Measurements from ENCODE around the gene HNF1A. TPM values are rescaled to one million over a fixed set of nuclear protein-coding genes. Genes with fewer than 3 reads are reported as not detected.
"Not testable (repeated sequence)": the region's sequence is repeated elsewhere in the genome, so short reads cannot be mapped to it uniquely, and the experiment has no call there.

HNF1A gene
- total RNA-seq, 1 experiment from 2014 or later: not detected

DNA sequence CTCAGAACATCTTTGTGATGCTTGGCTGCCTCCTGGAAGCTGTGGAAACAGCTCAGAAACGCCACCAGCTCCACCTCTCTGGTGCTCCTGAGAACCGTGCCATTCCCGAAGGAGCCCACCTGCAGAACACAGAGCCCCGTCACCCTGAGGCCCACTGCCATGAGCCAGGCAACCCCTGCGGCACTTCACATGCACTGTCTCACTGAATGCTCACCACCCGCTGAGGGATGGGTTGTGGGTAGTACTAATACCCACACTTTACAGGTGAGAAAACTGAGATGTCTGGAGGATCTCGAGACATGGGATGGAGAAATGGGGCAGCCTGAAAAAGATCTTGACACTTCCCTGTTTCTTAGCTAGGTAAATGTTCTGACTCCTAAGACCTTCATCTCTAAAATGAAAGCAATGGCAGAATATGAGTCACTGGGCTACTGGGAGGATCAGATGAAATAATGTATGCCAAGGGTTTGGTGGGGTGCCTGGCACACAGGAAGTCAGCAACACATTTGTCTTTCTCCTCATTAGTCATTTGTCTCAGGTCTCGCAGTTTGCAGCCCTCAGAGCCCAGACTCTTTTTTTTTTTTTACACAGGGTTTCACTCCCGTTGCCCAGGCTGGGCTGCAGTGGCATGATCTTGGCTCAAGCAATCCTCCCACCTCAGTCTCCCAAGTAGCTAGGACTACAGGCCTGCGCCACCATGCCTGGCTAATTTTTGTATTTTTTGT, 55.4 kb downstream of the HNF1A start:
- DNase-seq (ENCODE audit: low spot score): no peak
- in situ Hi-C loops (cut with HindIII; ENCODE audit: low sequenced_read_pairs): no loop called here

DNA sequence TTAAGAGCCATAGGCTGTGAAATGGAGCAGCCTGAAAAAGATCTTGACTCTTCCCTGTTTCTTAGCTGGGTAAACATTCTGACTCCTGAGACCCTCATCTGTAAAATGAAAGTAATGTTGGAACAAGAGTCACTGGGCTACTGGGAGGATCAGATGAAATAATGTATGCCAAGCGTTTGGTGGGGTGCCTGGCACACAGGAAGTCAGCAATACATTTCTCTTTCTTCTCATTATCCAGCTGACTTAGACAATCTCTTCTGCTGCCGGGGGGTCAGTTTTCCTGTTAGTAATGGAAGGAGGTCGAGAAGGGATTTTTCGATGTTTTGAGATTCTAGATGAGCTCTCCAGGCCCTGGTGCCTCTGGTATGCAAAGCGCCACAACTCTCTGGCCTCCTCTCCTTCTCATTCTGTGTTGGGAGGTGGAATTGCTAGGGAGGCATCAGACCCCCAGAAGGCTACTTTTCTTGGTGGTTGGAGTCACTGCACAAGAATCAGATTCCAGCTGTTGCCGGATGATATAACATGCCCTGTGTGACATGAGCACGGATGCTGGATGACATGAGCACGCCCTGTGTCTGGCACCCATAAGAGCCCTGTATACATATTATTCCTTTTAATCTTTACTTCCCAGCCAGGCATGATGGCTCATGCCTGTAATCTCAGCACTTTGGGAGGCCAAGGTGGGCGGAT, 56.4 kb downstream of the HNF1A start:
- in situ Hi-C loops (cut with HindIII; ENCODE audit: low sequenced_read_pairs): no loop called here
- no peak for DNase-seq (ENCODE audit: low spot score)

- no peak for DNase-seq (ENCODE audit: low spot score)
- in situ Hi-C loops (cut with HindIII; ENCODE audit: low sequenced_read_pairs): no loop called here
Observed at GRCh38 chr12:121036810-121037326, 58.5 kb downstream of the HNF1A start.

DNA sequence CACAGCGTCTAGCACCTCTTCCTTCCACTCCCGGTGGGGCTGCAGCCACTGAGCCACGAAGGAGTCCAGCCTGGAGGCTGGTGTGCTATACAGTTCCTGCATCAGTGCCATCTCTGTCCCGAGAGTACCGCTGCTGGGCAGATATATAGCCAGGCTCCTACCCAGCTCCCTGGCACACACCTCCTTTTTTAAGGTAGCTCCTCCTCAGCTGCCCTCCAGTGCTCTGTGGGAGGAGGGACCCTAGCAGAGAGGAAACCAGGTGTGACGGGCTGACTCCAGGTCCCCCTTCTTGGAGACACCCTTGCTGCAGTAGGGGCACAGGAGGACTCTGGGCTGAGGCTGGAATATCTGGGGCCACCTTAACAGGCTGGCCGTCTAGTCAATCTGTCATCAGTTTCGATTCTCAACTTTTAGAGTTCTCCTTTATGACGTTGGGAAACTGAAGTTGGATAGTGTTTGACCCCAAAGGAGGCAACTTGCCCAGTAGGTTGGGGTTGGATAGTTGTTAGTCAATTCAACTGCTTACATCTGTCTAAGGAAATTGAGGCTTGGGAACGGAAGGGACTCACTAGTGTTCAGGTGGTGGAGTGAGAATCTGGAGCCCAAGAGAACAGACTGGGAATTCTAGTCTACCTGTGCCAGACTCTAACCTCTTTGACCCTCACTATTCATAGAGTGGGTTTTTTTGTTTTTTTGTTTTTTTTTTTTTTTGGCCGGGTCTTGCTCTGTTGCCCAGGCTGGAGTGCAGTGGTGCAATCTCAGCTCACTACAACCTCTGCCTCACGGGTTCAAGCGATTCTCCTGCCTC, 60.7 kb downstream of the HNF1A start, which contains the start of gene OASL:
OASL (minus strand) TSS at position 386 of the 808 bp plus-strand sequence; CDS start at position 111, 275 bp downstream.
- DNase-seq (ENCODE audit: low spot score): no peak
- in situ Hi-C loops (cut with HindIII; ENCODE audit: low sequenced_read_pairs): no loop called here

DNA sequence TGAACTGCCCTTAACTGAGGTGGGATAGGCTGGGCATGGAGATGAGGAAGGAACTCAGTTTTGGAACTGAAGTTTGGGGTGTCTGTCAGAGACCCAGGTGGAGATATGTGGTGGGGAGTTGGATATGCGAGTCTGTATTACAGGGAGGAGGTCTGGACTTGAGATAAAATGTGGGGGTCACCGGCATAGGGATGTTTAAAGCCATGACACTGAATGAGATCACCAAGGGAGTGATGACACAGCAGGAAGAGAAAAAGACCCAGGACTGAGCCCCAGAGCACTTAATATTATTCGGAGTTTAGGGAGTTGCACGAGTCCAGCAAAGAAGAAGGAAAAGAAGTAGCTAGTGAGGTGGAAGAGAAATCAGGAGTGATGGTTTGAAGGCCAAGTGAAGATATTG, 64.7 kb downstream of the HNF1A start:
- in situ Hi-C loops (cut with HindIII; ENCODE audit: low sequenced_read_pairs): no loop called here
- DNase-seq (ENCODE audit: low spot score): no peak

GRCh38 chr12:121047400-121047799, 69.1 kb downstream of the HNF1A start:
- DNase-seq (ENCODE audit: low spot score); in situ Hi-C loops (cut with HindIII; ENCODE audit: low sequenced_read_pairs): not testable (repeated sequence)

DNA sequence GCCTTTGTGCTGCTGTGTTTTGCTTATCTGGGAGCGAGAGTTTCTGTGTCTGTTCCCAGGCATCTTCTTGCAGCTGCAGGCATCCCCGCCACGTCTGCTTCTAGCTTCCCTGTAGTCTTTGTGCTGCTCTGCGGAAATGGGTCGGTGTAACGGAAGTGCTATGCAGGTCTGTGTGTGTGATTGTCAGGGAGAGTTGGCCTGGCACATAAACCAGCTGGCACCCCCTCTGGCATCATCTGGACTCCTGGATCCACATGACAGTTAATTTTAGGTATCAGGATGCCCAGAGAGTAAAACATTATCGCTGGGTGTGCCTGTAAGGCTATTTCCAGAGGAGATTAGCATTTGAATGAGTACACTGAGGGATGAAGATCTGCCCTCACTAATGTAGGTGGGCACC, 70.1 kb downstream of the HNF1A start:
- in situ Hi-C loops (cut with HindIII; ENCODE audit: low sequenced_read_pairs): no loop called here
- DNase-seq (ENCODE audit: low spot score): no peak

GRCh38 chr12:121050725-121051124, 72.4 kb downstream of the HNF1A start:
- peak; percentile 15 for DNase-seq (ENCODE audit: low spot score)
- in situ Hi-C loops (cut with HindIII; ENCODE audit: low sequenced_read_pairs): no loop called here

Other genes starting within 250 kb of the HNF1A start
- 12.0 and 12.2 TPM in 2 replicates for gene SPPL3, start 74.2 kb upstream of the HNF1A start, total RNA-seq (2014; rRNA removed; shearing (Covaris generic))
- 22.2 and 37.1 TPM in 2 replicates for gene C12orf43, start 37.9 kb downstream of the HNF1A start, total RNA-seq (2014; rRNA removed; shearing (Covaris generic))
- not detected in 2 replicates for gene OASL, start 60.7 kb downstream of the HNF1A start, total RNA-seq (2014; rRNA removed; shearing (Covaris generic))
- gene P2RX7, start 154.3 kb downstream of the HNF1A start, total RNA-seq (2014; rRNA removed; shearing (Covaris generic)): not detected in 2 replicates
- 20.7 and 48.2 TPM in 2 replicates for gene P2RX4, start 231.6 kb downstream of the HNF1A start, total RNA-seq (2014; rRNA removed; shearing (Covaris generic))